Measurements from ENCODE around the gene REXO4. TPM values are rescaled to one million over a fixed set of nuclear protein-coding genes. Genes with fewer than 3 reads are reported as not detected.

Gene REXO4
- total and polyA plus RNA-seq, 2 of the 13 experiments (the other 11 are each of a cell fraction or from before 2014, with no cell fraction given): 18.5 to 30.4 TPM

DNA sequence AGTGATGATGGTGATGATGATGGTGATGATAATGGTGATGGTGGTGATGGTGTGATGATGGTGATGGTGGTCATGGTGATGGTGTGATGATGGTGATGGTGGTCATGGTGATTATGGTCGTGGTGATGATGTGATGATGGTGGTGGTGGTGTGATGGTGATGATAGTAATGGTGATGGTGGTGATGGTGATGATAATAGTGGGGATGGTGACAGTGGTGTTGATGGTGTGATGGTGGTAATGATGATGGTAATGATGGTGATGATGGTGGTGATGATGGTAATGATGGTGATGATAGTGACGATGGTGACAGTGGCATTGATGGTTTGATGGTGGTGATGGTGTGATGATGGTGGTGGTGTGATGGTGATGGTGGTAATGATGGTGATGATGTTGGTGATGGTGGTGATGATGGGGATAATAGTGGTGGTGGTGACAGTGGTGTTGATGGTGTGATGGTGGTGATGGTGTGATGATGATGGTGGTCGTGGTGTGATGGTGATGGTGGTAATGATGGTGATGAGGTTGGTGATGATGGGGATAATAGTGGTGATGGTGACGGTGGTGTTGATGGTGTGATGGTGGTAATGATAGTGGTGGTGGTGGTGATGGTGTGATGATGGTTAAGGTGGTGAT lies 35.2 kb downstream of the REXO4 start (continued):
- TF ChIP-seq, protein P1, sequence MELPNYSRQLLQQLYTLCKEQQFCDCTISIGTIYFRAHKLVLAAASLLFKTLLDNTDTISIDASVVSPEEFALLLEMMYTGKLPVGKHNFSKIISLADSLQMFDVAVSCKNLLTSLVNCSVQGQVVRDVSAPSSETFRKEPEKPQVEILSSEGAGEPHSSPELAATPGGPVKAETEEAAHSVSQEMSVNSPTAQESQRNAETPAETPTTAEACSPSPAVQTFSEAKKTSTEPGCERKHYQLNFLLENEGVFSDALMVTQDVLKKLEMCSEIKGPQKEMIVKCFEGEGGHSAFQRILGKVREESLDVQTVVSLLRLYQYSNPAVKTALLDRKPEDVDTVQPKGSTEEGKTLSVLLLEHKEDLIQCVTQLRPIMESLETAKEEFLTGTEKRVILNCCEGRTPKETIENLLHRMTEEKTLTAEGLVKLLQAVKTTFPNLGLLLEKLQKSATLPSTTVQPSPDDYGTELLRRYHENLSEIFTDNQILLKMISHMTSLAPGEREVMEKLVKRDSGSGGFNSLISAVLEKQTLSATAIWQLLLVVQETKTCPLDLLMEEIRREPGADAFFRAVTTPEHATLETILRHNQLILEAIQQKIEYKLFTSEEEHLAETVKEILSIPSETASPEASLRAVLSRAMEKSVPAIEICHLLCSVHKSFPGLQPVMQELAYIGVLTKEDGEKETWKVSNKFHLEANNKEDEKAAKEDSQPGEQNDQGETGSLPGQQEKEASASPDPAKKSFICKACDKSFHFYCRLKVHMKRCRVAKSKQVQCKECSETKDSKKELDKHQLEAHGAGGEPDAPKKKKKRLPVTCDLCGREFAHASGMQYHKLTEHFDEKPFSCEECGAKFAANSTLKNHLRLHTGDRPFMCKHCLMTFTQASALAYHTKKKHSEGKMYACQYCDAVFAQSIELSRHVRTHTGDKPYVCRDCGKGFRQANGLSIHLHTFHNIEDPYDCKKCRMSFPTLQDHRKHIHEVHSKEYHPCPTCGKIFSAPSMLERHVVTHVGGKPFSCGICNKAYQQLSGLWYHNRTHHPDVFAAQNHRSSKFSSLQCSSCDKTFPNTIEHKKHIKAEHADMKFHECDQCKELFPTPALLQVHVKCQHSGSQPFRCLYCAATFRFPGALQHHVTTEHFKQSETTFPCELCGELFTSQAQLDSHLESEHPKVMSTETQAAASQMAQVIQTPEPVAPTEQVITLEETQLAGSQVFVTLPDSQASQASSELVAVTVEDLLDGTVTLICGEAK (IDR thresholded peaks at IDR 0.05): no peak
- TF ChIP-seq, protein P1 (CRISPR knock-in tag; IDR thresholded peaks at IDR 0.05): no peak
- TF ChIP-seq, protein P2, sequence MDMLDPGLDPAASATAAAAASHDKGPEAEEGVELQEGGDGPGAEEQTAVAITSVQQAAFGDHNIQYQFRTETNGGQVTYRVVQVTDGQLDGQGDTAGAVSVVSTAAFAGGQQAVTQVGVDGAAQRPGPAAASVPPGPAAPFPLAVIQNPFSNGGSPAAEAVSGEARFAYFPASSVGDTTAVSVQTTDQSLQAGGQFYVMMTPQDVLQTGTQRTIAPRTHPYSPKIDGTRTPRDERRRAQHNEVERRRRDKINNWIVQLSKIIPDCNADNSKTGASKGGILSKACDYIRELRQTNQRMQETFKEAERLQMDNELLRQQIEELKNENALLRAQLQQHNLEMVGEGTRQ (IDR thresholded peaks at IDR 0.05; ENCODE audit: low read depth, low read length): no peak
- TF ChIP-seq, protein P2 (CRISPR knock-in tag; IDR thresholded peaks at IDR 0.05; ENCODE audit: borderline replicate concordance): no peak
- no peak for TF ChIP-seq ZNF225 (CRISPR knock-in tag; IDR thresholded peaks at IDR 0.05)
- TF ChIP-seq, protein P3, sequence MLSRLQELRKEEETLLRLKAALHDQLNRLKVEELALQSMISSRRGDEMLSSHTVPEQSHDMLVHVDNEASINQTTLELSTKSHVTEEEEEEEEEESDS (CRISPR knock-in tag; IDR thresholded peaks at IDR 0.05; ENCODE audit: borderline replicate concordance): no peak
- peak; percentile 12; the same call in 1 of the 2 replicates for TF ChIP-seq NONO (IDR thresholded peaks at IDR 0.05)
- TF ChIP-seq NONO (CRISPR knock-in tag; conservative IDR thresholded peaks at IDR 0.05): no peak
- TF ChIP-seq ATF7 (IDR thresholded peaks at IDR 0.05): 0 out of 2 replicates have a peak, but pooled peaks have one; percentile 3
- TF ChIP-seq ATF7 (CRISPR knock-in tag; IDR thresholded peaks at IDR 0.05): no peak
- TF ChIP-seq, protein P4, sequence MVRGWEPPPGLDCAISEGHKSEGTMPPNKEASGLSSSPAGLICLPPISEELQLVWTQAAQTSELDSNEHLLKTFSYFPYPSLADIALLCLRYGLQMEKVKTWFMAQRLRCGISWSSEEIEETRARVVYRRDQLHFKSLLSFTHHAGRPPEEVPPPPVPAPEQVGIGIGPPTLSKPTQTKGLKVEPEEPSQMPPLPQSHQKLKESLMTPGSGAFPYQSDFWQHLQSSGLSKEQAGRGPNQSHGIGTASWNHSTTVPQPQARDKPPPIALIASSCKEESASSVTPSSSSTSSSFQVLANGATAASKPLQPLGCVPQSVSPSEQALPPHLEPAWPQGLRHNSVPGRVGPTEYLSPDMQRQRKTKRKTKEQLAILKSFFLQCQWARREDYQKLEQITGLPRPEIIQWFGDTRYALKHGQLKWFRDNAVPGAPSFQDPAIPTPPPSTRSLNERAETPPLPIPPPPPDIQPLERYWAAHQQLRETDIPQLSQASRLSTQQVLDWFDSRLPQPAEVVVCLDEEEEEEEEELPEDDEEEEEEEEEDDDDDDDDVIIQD (CRISPR knock-in tag; IDR thresholded peaks at IDR 0.05; ENCODE audit: low read depth): no peak
- TF ChIP-seq ZNF282 (IDR thresholded peaks at IDR 0.05; ENCODE audit: partially characterized antibody): peak; percentile 8
- TF ChIP-seq ZMYM3 (CRISPR knock-in tag; IDR thresholded peaks at IDR 0.05): no peak
